Endothelial cell of hepatic sinusoid (primary cell): ENCODE results near the gene RTP2.

Experiments
- in situ Hi-C: cut with HindIII; loops from 2 replicates; pipeline ENCODE4 v1.10.0; 2017; ENCODE audit warnings: low sequenced_read_pairs

The RTP2 gene

GRCh38 chr3:187739561-187740332 is 37.4 kb upstream of the RTP2 start:
- in situ Hi-C loops, result loop anchor here (5.0 to 25.0 kb wide), 7 partner anchors 315 to 1213 kb away; no protein-coding TSS in a partner anchor

GRCh38 chr3:187739094-187739560 is 36.8 kb upstream of the RTP2 start:
- in situ Hi-C loops, result loop anchor here (25.0 kb wide), 2 partner anchors 473 to 773 kb away; no protein-coding TSS in a partner anchor

- in situ Hi-C loops, result loop anchor here (25.0 kb wide), 2 partner anchors 474 to 774 kb away; no protein-coding TSS in a partner anchor
These were observed 36.2 kb upstream of the RTP2 start for GRCh38 chr3:187738331-187739093.

GRCh38 chr3:187738071-187738330 is 35.6 kb upstream of the RTP2 start:
- in situ Hi-C loops, result loop anchor here (25.0 kb wide), 2 partner anchors 474 to 774 kb away; no protein-coding TSS in a partner anchor

GRCh38 chr3:187737368-187738070 is 35.2 kb upstream of the RTP2 start:
- in situ Hi-C loops, result loop anchor here (25.0 kb wide), 2 partner anchors 475 to 775 kb away; no protein-coding TSS in a partner anchor

- in situ Hi-C loops, result loop anchor here (25.0 kb wide), 2 partner anchors 475 to 775 kb away; no protein-coding TSS in a partner anchor
These were observed 34.6 kb upstream of the RTP2 start for GRCh38 chr3:187737006-187737367.

GRCh38 chr3:187736418-187736871 is 34.1 kb upstream of the RTP2 start:
- in situ Hi-C loops, result loop anchor here (25.0 kb wide), 2 partner anchors 476 to 776 kb away; no protein-coding TSS in a partner anchor

GRCh38 chr3:187735837-187736236 is 33.5 kb upstream of the RTP2 start:
- in situ Hi-C loops, result loop anchor here (25.0 kb wide), 2 partner anchors 476 to 776 kb away; no protein-coding TSS in a partner anchor

GRCh38 chr3:187735383-187735782 is 33.0 kb upstream of the RTP2 start:
- in situ Hi-C loops, result loop anchor here (25.0 kb wide), 2 partner anchors 477 to 777 kb away; no protein-coding TSS in a partner anchor

- in situ Hi-C loops, result loop anchor here (25.0 kb wide), 2 partner anchors 477 to 777 kb away; no protein-coding TSS in a partner anchor
These were observed 32.5 kb upstream of the RTP2 start for GRCh38 chr3:187734841-187735240.

GRCh38 chr3:187733371-187733770 is 31.0 kb upstream of the RTP2 start:
- in situ Hi-C loops, result loop anchor here (25.0 kb wide), 2 partner anchors 479 to 779 kb away; no protein-coding TSS in a partner anchor

GRCh38 chr3:187729598-187729997 is 27.2 kb upstream of the RTP2 start:
- in situ Hi-C loops, result loop anchor here (25.0 kb wide), 2 partner anchors 483 to 783 kb away; no protein-coding TSS in a partner anchor

- in situ Hi-C loops, result loop anchor here (25.0 kb wide), 2 partner anchors 483 to 783 kb away; no protein-coding TSS in a partner anchor
These were observed 26.7 kb upstream of the RTP2 start for GRCh38 chr3:187728940-187729583.

GRCh38 chr3:187728248-187728647 is 25.9 kb upstream of the RTP2 start:
- in situ Hi-C loops, result loop anchor here (25.0 kb wide), 2 partner anchors 484 to 784 kb away; no protein-coding TSS in a partner anchor

- in situ Hi-C loops, result loop anchor here (25.0 kb wide), 2 partner anchors 486 to 786 kb away; no protein-coding TSS in a partner anchor
These were observed 24.2 kb upstream of the RTP2 start for GRCh38 chr3:187726564-187726963.

- in situ Hi-C loops, result loop anchor here (25.0 kb wide), 2 partner anchors 486 to 786 kb away; no protein-coding TSS in a partner anchor
These were observed 23.5 kb upstream of the RTP2 start for GRCh38 chr3:187725653-187726370.

GRCh38 chr3:187725224-187725623 is 22.9 kb upstream of the RTP2 start:
- in situ Hi-C loops, result loop anchor here (25.0 kb wide), 2 partner anchors 487 to 787 kb away; no protein-coding TSS in a partner anchor

- in situ Hi-C loops, result no loop called here
These were observed 19.9 kb upstream of the RTP2 start for GRCh38 chr3:187722206-187722612.

- in situ Hi-C loops, result no loop called here
These were observed 18.7 kb upstream of the RTP2 start for GRCh38 chr3:187721055-187721454.
